CD8-positive, alpha-beta memory T cell (primary cell): ENCODE results near the gene TPM4. TPM values are rescaled to one million over a fixed set of nuclear protein-coding genes. Genes with fewer than 3 reads are reported as not detected.

Experiments used
- CTCF ChIA-PET: fragments of 350-600 bp; sonication (Branson Sonifier 250); formaldehyde crosslinking; loops from one replicate; lab custom pipeline; 2021; ENCODE audit warnings: antibody characterized with exemption; lab: Charles Lee
- POLR2A ChIA-PET: fragments of 350-600 bp; sonication (Branson Sonifier 250); formaldehyde crosslinking; loops from one replicate; lab custom pipeline; 2021; ENCODE audit warnings: antibody characterized with exemption; lab: Charles Lee
- DNase-seq, 5 donors: peaks; one replicate each; pipeline versions ENCODE4 v3.0.0 to v3.0.0-alpha.2; 2020 to 2022; ENCODE audit warnings: mixed read lengths in 1 of 5
- H3K27ac ChIP-seq: one replicate; pipeline ENCODE4 v1.7.0; 2013; ENCODE audit warnings: low read depth, mild to moderate bottlenecking, low read length, moderate library complexity
- H3K27me3 ChIP-seq: 2 replicates; pipeline ENCODE4 v1.7.0; 2013; ENCODE audit warnings: low read length, mild to moderate bottlenecking; ENCODE audit not compliant: insufficient read depth, poor library complexity, severe bottlenecking
- H3K36me3 ChIP-seq: 2 replicates; pipeline ENCODE4 v1.7.0; 2013; ENCODE audit warnings: mild to moderate bottlenecking, low read length, moderate library complexity; ENCODE audit not compliant: insufficient read depth
- H3K4me1 ChIP-seq: 2 replicates; pipeline ENCODE4 v1.7.0; 2013; ENCODE audit warnings: mild to moderate bottlenecking, low read length, moderate library complexity; ENCODE audit not compliant: insufficient read depth
- H3K4me3 ChIP-seq: 2 replicates; pipeline ENCODE4 v1.7.0; 2013; ENCODE audit warnings: mild to moderate bottlenecking, low read length
- H3K9me3 ChIP-seq: 2 replicates; pipeline ENCODE4 v1.7.0; 2013; ENCODE audit warnings: mild to moderate bottlenecking, low read length
- H3K27ac Mint-ChIP-seq, 8 donors: one replicate each; pipeline ENCODE4 v1.8.0; 2020 to 2021; ENCODE audit warnings: mixed read lengths in 8 of 8, mild to moderate bottlenecking in 6 of 8, inconsistent platforms in 3 of 8, moderate library complexity in 3 of 8
- H3K27me3 Mint-ChIP-seq, 2 donors: one replicate each; pipeline ENCODE4 v1.8.0; 2020 to 2021; ENCODE audit warnings: mixed read lengths in 2 of 2, mild to moderate bottlenecking in 1 of 2, moderate library complexity in 1 of 2
- H3K36me3 Mint-ChIP-seq, 3 donors: one replicate each; pipeline ENCODE4 v1.8.0; 2020 to 2021; ENCODE audit warnings: mixed read lengths in 3 of 3, inconsistent platforms in 1 of 3, mild to moderate bottlenecking in 1 of 3
- H3K4me1 Mint-ChIP-seq, 3 donors: one replicate each; pipeline ENCODE4 v1.8.0; 2020 to 2021; ENCODE audit warnings: mixed read lengths in 3 of 3, inconsistent platforms in 1 of 3, mild to moderate bottlenecking in 1 of 3
- H3K4me3 Mint-ChIP-seq, 7 donors: one replicate each; pipeline ENCODE4 v1.8.0; 2020 to 2021; ENCODE audit warnings: mixed read lengths in 7 of 7, mild to moderate bottlenecking in 6 of 7, moderate library complexity in 4 of 7, inconsistent platforms in 2 of 7
- H3K9me3 Mint-ChIP-seq, 5 donors: one replicate each; pipeline ENCODE4 v1.8.0; 2020 to 2022; ENCODE audit warnings: mixed read lengths in 5 of 5, mild to moderate bottlenecking in 3 of 5, moderate library complexity in 2 of 5, inconsistent platforms in 1 of 5
- polyA plus RNA-seq: library from polyadenylated mRNA; unstranded; fragments of 300-500 nt; fragmentation: Illumina TruSeq; gene quantifications from one replicate; pipeline ENCODE4 v1.2.3, GENCODE V29; 2021
- total RNA-seq, 2 experiments: library from RNA; stranded (reverse); gene quantifications; one replicate each; pipeline ENCODE4 v1.2.3, GENCODE V29; 2021

Gene TPM4
- total and polyA plus RNA-seq, 3 experiments from 2014 or later = 127 to 270 (median 259) TPM

- Histone ChIP-seq H3K4me1 (no peaks in the 10 kb centered on the region), H3K9me3 (no peaks in the 10 kb centered on the region), H3K4me3 (no peak overlapping the region), H3K27me3 (no peaks in the 10 kb centered on the region), H3K27ac (no peak overlapping the region), H3K36me3 (no peaks in the 10 kb centered on the region)
- Mint-ChIP-seq H3K27me3 (no peaks in the 10 kb centered on the region), H3K4me1 (no peaks in the 10 kb centered on the region), H3K27ac (no peak overlapping the region), H3K4me3 (no peak overlapping the region), H3K36me3 (no peaks in the 10 kb centered on the region), H3K9me3 (no peaks in the 10 kb centered on the region)
- DNase-seq = no peak
- CTCF ChIA-PET = interaction anchor here (1.5 kb wide), 1 partner anchor 8 kb away, joined by 4 read pairs; no protein-coding TSS in a partner anchor
- POLR2A ChIA-PET = no interaction called here
These were observed 43.2 kb upstream of the TPM4 start for GRCh38 chr19:16033136-16033530.

- Mint-ChIP-seq H3K36me3 (no peaks in the 10 kb centered on the region), H3K4me3 (no peak overlapping the region), H3K9me3 (no peaks in the 10 kb centered on the region), H3K27ac (no peak overlapping the region), H3K27me3 (no peaks in the 10 kb centered on the region), H3K4me1 (no peaks in the 10 kb centered on the region)
- no peak for DNase-seq
- Histone ChIP-seq H3K27me3 (no peaks in the 10 kb centered on the region), H3K4me3 (no peak overlapping the region), H3K9me3 (no peaks in the 10 kb centered on the region), H3K27ac (no peak overlapping the region), H3K4me1 (no peaks in the 10 kb centered on the region), H3K36me3 (no peaks in the 10 kb centered on the region)
- CTCF ChIA-PET = no interaction called here
- POLR2A ChIA-PET = no interaction called here
These were observed 42.6 kb upstream of the TPM4 start for GRCh38 chr19:16033721-16034120.

DNA sequence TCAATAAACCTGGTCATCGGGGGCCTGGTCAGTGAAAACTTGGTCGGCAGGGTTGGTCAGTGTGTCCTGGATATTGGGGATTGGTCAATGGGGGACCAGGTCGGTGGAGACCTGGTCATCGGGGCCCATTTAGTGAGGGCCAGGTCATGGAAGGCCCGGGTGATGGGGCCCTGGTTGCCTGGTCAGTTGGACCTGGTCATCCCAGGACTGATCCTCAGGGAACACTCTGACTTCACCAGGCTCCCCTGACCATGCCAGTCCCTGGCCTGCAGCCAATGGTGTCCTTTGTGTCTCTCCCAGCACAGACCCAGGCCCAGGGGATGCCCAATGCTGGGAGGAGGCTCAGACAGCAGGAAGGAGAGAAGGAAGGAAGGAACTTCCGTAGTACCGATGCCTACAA is 42.1 kb upstream of the TPM4 start:
- Mint-ChIP-seq H3K27me3 (no peaks in the 10 kb centered on the region), H3K9me3 (no peaks in the 10 kb centered on the region), H3K27ac (no peak overlapping the region), H3K4me3 (no peak overlapping the region), H3K36me3 (no peaks in the 10 kb centered on the region), H3K4me1 (no peaks in the 10 kb centered on the region)
- no peak overlapping the region for H3K27ac ChIP-seq
- CTCF ChIA-PET = no interaction called here
- H3K27me3 ChIP-seq = no peaks in the 10 kb centered on the region
- H3K4me3 ChIP-seq = no peak overlapping the region
- DNase-seq = no peak
- no peaks in the 10 kb centered on the region for H3K4me1 ChIP-seq
- no peaks in the 10 kb centered on the region for H3K36me3 ChIP-seq
- POLR2A ChIA-PET = no interaction called here
- no peaks in the 10 kb centered on the region for H3K9me3 ChIP-seq

DNA sequence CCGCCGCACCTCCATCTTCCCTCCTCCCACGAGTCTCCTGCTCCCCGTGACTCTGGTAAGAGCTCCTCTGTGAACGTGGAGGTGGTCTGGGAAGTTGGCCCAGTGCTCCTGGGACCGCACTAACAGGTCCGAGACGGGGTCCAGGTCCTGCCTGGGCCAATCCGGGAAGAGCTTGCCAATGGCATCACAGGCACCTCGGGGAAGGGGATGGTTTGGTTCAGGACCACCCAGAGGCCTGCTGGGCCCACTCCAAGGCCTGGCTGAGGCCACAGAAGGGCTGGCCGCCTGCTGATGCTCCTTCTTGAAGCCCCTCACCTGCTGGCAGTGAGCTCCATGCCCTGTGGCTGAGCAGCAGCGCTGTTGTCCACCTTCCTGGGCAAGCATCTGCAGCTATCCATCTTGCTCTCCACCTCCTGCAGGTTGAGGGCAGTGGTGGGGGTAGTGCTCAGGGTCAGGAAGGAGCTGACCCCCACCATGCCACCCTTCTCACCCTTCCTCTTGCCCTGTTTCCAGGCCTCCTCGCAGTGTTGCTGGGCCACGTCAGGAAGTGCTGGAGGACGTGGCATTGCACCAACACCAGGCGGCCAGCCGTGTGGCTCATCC is 41.2 kb upstream of the TPM4 start:
- H3K4me1 Mint-ChIP-seq = peaks cover 0 to 1% (median 0%) of the 10 kb centered on the region in 3 donors
- no peaks in the 10 kb centered on the region for H3K36me3 ChIP-seq
- DNase-seq = no peak
- POLR2A ChIA-PET = no interaction called here
- no peaks in the 10 kb centered on the region for H3K9me3 ChIP-seq
- CTCF ChIA-PET = interaction anchor here (0.7 kb wide), 1 partner anchor 28 kb away, joined by 3 read pairs; no protein-coding TSS in a partner anchor
- no peak overlapping the region for H3K27ac ChIP-seq
- no peaks in the 10 kb centered on the region for H3K27me3 ChIP-seq
- no peaks in the 10 kb centered on the region for H3K9me3 Mint-ChIP-seq
- no peaks in the 10 kb centered on the region for H3K4me1 ChIP-seq
- no peaks in the 10 kb centered on the region for H3K27me3 Mint-ChIP-seq
- H3K36me3 Mint-ChIP-seq = no peaks in the 10 kb centered on the region
- no peak overlapping the region for H3K4me3 ChIP-seq
- H3K4me3 Mint-ChIP-seq = no peak overlapping the region
- no peak overlapping the region for H3K27ac Mint-ChIP-seq

DNA sequence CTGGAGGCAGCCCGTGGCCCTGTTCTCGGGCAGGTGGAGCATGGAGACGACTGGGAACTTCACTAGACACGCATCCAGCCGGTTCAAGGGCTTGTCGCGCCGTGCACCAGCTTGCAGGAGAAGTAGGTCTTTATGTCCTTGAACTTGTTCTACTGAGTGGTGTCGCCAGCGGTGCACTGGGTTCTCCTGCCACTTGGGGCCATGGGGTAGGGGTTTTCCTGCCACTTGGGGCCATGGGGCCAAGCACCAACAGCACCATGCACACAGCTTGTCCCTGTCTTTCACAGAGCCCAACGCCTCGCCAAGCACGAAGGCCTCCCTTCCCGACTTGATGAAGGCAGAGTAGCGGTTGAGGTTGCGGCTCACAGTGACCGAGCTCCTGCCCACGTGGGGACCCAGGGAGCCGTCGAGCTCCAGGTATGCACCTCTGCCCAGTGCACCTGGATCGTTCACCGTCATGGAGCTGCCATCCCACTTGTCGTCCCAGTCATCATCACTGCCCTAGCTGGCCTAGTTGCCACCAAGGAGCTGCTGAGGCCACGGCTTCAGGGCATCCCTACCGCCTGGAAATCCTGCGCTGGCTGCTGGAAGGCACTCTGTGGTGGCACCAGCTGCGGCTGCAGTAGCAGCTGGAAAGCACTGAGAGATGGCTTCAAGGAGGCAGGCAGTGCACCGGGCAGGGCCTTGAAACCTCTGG is 40.5 kb upstream of the TPM4 start:
- H3K36me3 Mint-ChIP-seq = no peaks in the 10 kb centered on the region
- no peak overlapping the region for H3K27ac ChIP-seq
- no peaks in the 10 kb centered on the region for H3K27me3 ChIP-seq
- H3K27ac Mint-ChIP-seq = no peak overlapping the region
- H3K4me3 ChIP-seq = no peak overlapping the region
- H3K9me3 Mint-ChIP-seq = no peaks in the 10 kb centered on the region
- no peaks in the 10 kb centered on the region for H3K27me3 Mint-ChIP-seq
- POLR2A ChIA-PET = no interaction called here
- H3K36me3 ChIP-seq = no peaks in the 10 kb centered on the region
- CTCF ChIA-PET = interaction anchor here (0.7 to 1.6 kb wide), 2 partner anchors 27 to 28 kb away, joined by 3 to 6 read pairs; no protein-coding TSS in a partner anchor
- H3K4me1 Mint-ChIP-seq = peaks cover 3 to 8% (median 5%) of the 10 kb centered on the region in 3 donors
- H3K4me3 Mint-ChIP-seq = no peak overlapping the region
- no peaks in the 10 kb centered on the region for H3K9me3 ChIP-seq
- H3K4me1 ChIP-seq = no peaks in the 10 kb centered on the region
- DNase-seq = no peak

GRCh38 chr19:16036397-16036925 is 39.8 kb upstream of the TPM4 start:
- no peaks in the 10 kb centered on the region for H3K27me3 Mint-ChIP-seq
- CTCF ChIA-PET = interaction anchor here (1.6 kb wide), 1 partner anchor 26 kb away, joined by 6 read pairs; no protein-coding TSS in a partner anchor
- H3K27me3 ChIP-seq = no peaks in the 10 kb centered on the region
- no peak overlapping the region for H3K4me3 Mint-ChIP-seq
- H3K4me1 Mint-ChIP-seq = peaks cover 5 to 13% (median 10%) of the 10 kb centered on the region in 3 donors
- no peaks in the 10 kb centered on the region for H3K9me3 ChIP-seq
- no peaks in the 10 kb centered on the region for H3K9me3 Mint-ChIP-seq
- POLR2A ChIA-PET = no interaction called here
- H3K4me1 ChIP-seq = peaks cover 2% of the 10 kb centered on the region
- no peaks in the 10 kb centered on the region for H3K36me3 ChIP-seq
- no peak overlapping the region for H3K27ac Mint-ChIP-seq
- H3K4me3 ChIP-seq = no peak overlapping the region
- no peak overlapping the region for H3K27ac ChIP-seq
- no peaks in the 10 kb centered on the region for H3K36me3 Mint-ChIP-seq
- DNase-seq = no peak

- H3K36me3 ChIP-seq = no peaks in the 10 kb centered on the region
- H3K9me3 Mint-ChIP-seq = no peaks in the 10 kb centered on the region
- H3K4me3 Mint-ChIP-seq = no peak overlapping the region
- POLR2A ChIA-PET = no interaction called here
- H3K36me3 Mint-ChIP-seq = no peaks in the 10 kb centered on the region
- CTCF ChIA-PET = interaction anchor here (1.6 kb wide), 1 partner anchor 25 kb away, joined by 6 read pairs; no protein-coding TSS in a partner anchor
- no peak overlapping the region for H3K27ac Mint-ChIP-seq
- H3K27ac ChIP-seq = no peak overlapping the region
- H3K27me3 ChIP-seq = no peaks in the 10 kb centered on the region
- peaks cover 7% of the 10 kb centered on the region for H3K4me1 ChIP-seq
- DNase-seq = no peak
- H3K4me1 Mint-ChIP-seq = peaks cover 7 to 16% (median 14%) of the 10 kb centered on the region in 3 donors
- no peak overlapping the region for H3K4me3 ChIP-seq
- no peaks in the 10 kb centered on the region for H3K9me3 ChIP-seq
- H3K27me3 Mint-ChIP-seq = no peaks in the 10 kb centered on the region
These were observed 39.4 kb upstream of the TPM4 start for GRCh38 chr19:16036941-16037340.
